Measurements from ENCODE around the gene SLC28A3.
"Not testable (repeated sequence)": the region's sequence is repeated elsewhere in the genome, so short reads cannot be mapped to it uniquely, and the experiment has no call there.

Gene SLC28A3, protein sequence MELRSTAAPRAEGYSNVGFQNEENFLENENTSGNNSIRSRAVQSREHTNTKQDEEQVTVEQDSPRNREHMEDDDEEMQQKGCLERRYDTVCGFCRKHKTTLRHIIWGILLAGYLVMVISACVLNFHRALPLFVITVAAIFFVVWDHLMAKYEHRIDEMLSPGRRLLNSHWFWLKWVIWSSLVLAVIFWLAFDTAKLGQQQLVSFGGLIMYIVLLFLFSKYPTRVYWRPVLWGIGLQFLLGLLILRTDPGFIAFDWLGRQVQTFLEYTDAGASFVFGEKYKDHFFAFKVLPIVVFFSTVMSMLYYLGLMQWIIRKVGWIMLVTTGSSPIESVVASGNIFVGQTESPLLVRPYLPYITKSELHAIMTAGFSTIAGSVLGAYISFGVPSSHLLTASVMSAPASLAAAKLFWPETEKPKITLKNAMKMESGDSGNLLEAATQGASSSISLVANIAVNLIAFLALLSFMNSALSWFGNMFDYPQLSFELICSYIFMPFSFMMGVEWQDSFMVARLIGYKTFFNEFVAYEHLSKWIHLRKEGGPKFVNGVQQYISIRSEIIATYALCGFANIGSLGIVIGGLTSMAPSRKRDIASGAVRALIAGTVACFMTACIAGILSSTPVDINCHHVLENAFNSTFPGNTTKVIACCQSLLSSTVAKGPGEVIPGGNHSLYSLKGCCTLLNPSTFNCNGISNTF

DNA sequence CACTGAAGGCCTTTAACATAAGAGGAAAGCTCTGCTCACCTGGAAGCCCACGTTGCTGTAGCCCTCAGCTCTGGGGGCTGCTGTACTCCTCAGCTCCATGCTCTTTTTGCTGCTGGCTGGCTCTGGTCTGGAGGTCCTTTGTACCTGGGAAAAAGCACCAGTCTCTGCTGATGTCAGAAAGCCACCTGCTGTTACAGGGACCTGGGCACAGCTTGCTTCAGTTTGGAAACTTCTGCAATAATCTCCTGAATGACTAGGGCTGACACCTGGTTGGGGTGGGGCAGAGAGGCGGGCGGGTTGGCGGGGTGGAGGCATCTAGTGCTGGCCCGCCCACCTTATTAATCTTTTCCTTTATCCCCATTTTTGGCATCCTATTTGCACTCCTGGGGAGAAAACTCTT lies at the start of gene SLC28A3:
SLC28A3 (minus strand) TSS at position 224 of the 400 bp plus-strand sequence; CDS start at position 99, 125 bp downstream.
- Mint-ChIP-seq H3K4me3 (no peak within 1 kb of the TSS), H3K9me3 (no peaks in the 10 kb centered on the region), H3K4me1 (no peaks in the 10 kb centered on the region), H3K36me3 (ENCODE audit: low read depth) (no peaks in the 10 kb centered on the region), H3K27me3 (peaks cover 4% of the 10 kb centered on the region), H3K27ac (no peak within 1 kb of the TSS)
- no peak for DNase-seq
- ATAC-seq: no peak

DNA sequence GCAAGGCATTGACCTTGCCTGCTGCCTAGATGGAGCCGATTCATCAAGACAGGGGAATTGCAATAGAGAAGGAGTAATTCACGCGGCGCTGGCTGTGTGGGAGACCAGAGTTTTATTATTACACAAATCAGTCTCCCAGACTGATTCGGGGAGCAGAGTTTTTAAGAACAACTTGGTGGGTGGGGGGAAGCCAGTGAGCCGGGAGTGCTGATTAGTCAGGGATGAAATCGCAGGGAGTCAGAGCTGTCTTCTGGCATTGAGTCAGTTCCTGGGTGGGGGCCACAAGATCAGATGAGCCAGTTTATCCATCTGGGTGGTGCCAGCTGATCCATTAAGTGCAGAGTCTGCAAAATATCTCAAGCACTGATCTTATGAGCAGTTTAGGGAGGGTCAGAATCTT lies 49.7 kb upstream of the SLC28A3 start:
- not testable (repeated sequence) for H3K27me3 Mint-ChIP-seq; ATAC-seq; H3K27ac Mint-ChIP-seq; DNase-seq; H3K4me1 Mint-ChIP-seq; H3K4me3 Mint-ChIP-seq; H3K9me3 Mint-ChIP-seq; H3K36me3 Mint-ChIP-seq (ENCODE audit: low read depth)

DNA sequence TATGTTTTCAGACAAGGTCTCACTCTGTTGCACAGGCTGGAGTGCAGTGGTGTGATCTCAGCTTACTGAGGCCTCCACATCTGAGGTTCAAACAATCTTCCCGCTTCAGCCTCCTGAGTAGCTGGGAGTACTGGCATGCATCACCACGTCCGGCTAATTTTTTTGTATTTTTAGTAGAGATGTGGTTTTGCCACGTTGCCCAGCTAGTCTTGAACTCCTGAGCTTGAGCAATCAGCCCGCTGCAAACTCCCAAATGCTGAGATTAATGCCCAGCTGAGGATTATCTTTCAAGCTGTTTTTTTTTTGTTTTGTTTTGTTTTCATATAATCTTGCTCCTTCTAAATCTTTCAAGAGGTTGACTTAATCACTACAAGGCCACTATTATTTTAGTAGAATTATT lies 47.3 kb upstream of the SLC28A3 start:
- Mint-ChIP-seq H3K4me3 (no peak overlapping the region), H3K36me3 (ENCODE audit: low read depth) (no peaks in the 10 kb centered on the region), H3K9me3 (no peaks in the 10 kb centered on the region), H3K27me3 (no peaks in the 10 kb centered on the region), H3K4me1 (no peaks in the 10 kb centered on the region), H3K27ac (no peak overlapping the region)
- DNase-seq (no peak), ATAC-seq (no peak)

DNA sequence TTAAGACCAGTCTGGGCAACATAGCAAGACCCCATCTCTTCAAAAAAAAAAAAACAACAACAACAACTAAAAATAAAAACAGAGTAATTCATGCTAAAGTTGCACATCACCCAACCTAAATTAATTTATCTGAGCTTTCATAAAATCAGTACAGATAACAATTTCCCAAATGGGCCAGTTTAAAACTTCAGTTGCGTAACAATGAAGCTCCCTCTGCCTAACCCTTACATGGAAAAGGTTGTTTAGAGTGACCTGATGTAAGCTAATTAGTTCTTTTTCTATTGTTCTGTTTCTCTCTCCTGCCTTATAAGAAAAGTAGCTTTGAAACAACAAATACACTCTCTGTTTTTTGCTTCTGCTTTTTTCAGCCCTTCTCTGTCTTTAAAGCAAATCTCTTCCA lies 46.2 kb upstream of the SLC28A3 start:
- no peaks in the 10 kb centered on the region for H3K9me3 Mint-ChIP-seq
- DNase-seq (no peak), ATAC-seq (no peak)
- H3K36me3 Mint-ChIP-seq (ENCODE audit: low read depth): no peaks in the 10 kb centered on the region
- H3K27ac Mint-ChIP-seq: no peak overlapping the region
- no peaks in the 10 kb centered on the region for H3K27me3 Mint-ChIP-seq
- no peaks in the 10 kb centered on the region for H3K4me1 Mint-ChIP-seq
- no peak overlapping the region for H3K4me3 Mint-ChIP-seq

DNA sequence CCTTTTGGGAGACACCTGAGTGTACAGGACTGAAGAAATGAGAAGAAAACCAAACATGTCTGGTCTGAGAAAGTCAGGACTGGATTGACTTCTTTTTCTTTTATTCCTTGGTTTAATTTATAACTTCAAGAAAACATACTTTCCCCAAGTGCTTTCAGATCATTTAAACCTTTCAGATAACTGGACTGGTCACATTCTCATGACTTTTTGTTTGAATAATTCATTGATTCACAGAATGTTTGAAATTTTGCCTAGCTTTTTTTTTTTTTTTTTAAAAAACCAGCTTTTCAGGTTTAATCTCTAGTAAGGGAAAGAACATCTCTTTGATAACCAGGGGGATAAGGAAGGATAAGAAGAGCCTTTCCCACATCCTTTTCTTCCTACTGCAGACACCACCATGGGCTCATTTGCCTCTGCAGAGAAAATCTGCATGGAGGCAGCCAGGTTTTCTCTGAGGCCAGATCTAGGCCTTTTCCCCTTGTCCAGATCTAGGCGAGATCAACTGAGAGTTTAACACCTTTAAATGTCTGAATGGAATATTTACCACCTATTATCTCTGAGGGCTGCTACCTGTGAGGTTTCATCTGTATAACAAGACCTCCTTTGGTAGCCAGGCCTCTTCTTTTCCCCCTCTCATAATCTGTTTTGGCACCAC lies 45.0 kb upstream of the SLC28A3 start:
- DNase-seq (no peak), ATAC-seq (no peak)
- H3K4me3 Mint-ChIP-seq: no peak overlapping the region
- H3K36me3 Mint-ChIP-seq (ENCODE audit: low read depth): no peaks in the 10 kb centered on the region
- no peaks in the 10 kb centered on the region for H3K9me3 Mint-ChIP-seq
- H3K4me1 Mint-ChIP-seq: no peaks in the 10 kb centered on the region
- H3K27ac Mint-ChIP-seq: no peak overlapping the region
- H3K27me3 Mint-ChIP-seq: no peaks in the 10 kb centered on the region

DNA sequence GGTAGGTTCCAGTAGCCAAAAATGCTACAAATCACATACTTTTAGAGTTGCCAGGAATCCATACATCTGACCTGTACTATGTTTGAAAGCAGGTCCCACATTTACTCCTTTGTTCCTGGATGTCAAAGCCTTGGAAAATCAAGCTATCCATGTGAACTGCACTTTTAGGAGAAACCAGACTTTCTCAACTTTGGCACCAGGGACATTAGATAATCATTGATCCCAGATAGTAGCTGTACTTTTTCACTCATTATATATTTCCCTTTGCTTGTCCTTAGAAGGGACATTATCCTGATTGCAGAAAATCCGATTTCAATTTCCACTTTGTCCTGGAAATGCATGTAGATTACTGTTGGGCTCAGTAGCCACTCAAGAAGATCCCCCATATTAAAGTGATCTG lies 44.1 kb upstream of the SLC28A3 start:
- H3K36me3 Mint-ChIP-seq (ENCODE audit: low read depth): no peaks in the 10 kb centered on the region
- ATAC-seq (no peak), DNase-seq (no peak)
- H3K9me3 Mint-ChIP-seq: no peaks in the 10 kb centered on the region
- no peak overlapping the region for H3K4me3 Mint-ChIP-seq
- no peak overlapping the region for H3K27ac Mint-ChIP-seq
- H3K27me3 Mint-ChIP-seq: peaks cover under 1% of the 10 kb centered on the region
- no peaks in the 10 kb centered on the region for H3K4me1 Mint-ChIP-seq

DNA sequence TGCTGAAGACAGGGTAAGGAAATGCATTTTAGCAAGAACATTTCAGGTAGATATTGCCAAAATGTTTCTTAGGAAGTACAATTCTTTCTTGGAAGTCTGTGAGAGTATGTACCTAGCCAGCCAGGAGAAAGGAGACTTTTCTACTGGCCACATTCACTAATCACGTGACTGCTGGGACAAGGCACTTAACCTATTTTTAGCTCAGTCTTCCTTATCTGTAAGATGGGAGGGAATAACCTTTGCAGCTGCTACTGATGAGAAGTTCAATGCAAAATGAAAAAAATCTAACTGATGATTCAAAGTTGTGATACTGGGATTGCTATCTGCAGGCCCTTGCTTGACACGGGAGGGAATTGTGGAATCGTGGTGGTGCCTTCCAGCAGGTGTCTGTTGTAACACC lies 42.6 kb upstream of the SLC28A3 start:
- no peaks in the 10 kb centered on the region for H3K9me3 Mint-ChIP-seq

DNA sequence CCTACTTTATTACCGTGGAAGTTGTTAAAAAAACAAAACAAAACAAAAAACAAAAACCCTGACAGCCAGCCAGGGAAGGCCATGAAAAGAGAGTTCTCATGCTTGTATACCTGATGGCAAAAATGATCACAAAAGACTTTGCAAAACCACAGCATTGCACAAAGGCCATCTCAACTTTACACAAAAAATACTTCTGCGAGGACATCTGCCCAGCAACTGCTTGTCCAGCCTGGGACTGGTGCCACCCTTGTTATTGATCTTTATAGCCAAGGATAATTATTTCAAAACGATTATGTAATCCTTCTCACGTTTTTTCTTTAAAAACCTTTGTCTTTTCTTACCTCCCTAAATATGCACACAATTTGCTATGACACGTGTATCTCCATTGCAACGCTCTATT lies 42.2 kb upstream of the SLC28A3 start:
- Mint-ChIP-seq H3K4me1 (no peaks in the 10 kb centered on the region), H3K27ac (no peak overlapping the region), H3K9me3 (no peaks in the 10 kb centered on the region), H3K4me3 (no peak overlapping the region), H3K36me3 (ENCODE audit: low read depth) (no peaks in the 10 kb centered on the region), H3K27me3 (peaks cover 7% of the 10 kb centered on the region)
- ATAC-seq (no peak), DNase-seq (no peak)

More for the DNA sequence above, 42.6 kb upstream of the SLC28A3 start:
- no peak overlapping the region for H3K4me3 Mint-ChIP-seq
- no peaks in the 10 kb centered on the region for H3K36me3 Mint-ChIP-seq (ENCODE audit: low read depth)
- peaks cover 6% of the 10 kb centered on the region for H3K27me3 Mint-ChIP-seq
- no peak for DNase-seq
- ATAC-seq: no peak
- H3K4me1 Mint-ChIP-seq: no peaks in the 10 kb centered on the region
- H3K27ac Mint-ChIP-seq: no peak overlapping the region

DNA sequence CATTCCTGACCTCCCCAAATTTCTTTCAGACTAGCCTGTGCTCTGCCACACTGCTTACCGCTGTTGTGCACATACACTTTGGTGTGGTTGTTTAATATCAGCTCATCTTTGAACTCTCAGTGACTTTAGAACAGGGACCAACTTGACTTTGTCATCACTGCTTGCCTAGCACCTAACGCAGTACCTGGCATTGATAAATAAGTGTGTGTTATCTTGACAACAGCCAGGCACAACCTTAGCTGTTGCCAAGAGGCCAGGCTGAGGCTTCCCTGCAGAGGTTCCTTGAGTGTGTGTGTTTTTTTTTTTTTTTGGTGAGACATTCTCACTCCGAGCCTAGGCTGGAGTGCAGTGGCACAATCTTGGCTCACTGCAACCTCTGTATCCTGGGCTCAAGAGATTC lies 41.0 kb upstream of the SLC28A3 start:
- peaks cover 9% of the 10 kb centered on the region for H3K27me3 Mint-ChIP-seq
- DNase-seq: no peak
- no peaks in the 10 kb centered on the region for H3K36me3 Mint-ChIP-seq (ENCODE audit: low read depth)
- no peaks in the 10 kb centered on the region for H3K4me1 Mint-ChIP-seq
- no peak overlapping the region for H3K4me3 Mint-ChIP-seq
- no peak for ATAC-seq
- H3K9me3 Mint-ChIP-seq: no peaks in the 10 kb centered on the region
- H3K27ac Mint-ChIP-seq: no peak overlapping the region

DNA sequence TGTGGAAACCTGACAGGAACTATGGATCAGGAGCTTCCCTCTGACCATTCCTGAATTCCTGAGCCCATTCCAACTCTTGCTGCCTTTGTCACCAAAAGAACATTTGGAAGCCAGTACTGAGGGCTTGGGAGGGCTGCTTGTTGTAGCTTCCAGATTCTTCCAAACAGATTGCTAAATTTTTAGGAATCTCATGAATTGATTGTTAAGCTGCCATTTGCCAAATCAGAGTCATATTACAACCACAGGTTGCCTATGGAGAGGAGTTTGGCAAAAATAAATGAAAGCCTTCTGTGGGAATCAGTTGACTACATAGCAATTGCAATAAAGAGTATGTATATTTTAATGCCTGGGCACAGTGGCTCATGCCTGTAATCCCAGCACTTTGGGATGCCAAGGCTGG lies 39.2 kb upstream of the SLC28A3 start:
- DNase-seq: no peak
- H3K9me3 Mint-ChIP-seq: no peaks in the 10 kb centered on the region
- H3K4me3 Mint-ChIP-seq: no peak overlapping the region
- H3K27me3 Mint-ChIP-seq: peaks cover 13% of the 10 kb centered on the region
- H3K4me1 Mint-ChIP-seq: no peaks in the 10 kb centered on the region
- no peak for ATAC-seq
- H3K27ac Mint-ChIP-seq: no peak overlapping the region
- no peaks in the 10 kb centered on the region for H3K36me3 Mint-ChIP-seq (ENCODE audit: low read depth)

DNA sequence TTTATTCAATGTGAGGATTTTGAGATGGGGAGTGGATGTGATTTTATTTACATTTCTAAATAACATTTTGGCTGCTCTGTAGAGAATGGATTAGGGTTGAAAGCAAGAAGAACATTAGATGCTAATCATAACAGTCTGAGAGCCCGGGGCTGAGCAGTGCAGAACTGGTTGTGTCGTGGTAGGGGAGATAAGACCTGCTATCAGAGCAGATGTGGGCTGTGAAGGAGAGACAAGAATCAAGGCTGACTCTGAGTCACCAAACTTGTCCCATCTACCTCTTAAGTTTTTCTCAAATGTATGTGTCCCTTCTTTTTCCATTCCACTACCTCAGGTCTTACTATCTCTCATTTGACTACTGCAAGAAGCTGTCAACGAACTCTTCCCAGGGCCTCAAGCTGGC lies 35.4 kb upstream of the SLC28A3 start:
- H3K4me3 Mint-ChIP-seq: no peak overlapping the region
- peaks cover 15% of the 10 kb centered on the region for H3K27me3 Mint-ChIP-seq
- no peaks in the 10 kb centered on the region for H3K36me3 Mint-ChIP-seq (ENCODE audit: low read depth)
- DNase-seq (no peak), ATAC-seq (no peak)
- H3K4me1 Mint-ChIP-seq: no peaks in the 10 kb centered on the region
- no peak overlapping the region for H3K27ac Mint-ChIP-seq
- no peaks in the 10 kb centered on the region for H3K9me3 Mint-ChIP-seq

DNA sequence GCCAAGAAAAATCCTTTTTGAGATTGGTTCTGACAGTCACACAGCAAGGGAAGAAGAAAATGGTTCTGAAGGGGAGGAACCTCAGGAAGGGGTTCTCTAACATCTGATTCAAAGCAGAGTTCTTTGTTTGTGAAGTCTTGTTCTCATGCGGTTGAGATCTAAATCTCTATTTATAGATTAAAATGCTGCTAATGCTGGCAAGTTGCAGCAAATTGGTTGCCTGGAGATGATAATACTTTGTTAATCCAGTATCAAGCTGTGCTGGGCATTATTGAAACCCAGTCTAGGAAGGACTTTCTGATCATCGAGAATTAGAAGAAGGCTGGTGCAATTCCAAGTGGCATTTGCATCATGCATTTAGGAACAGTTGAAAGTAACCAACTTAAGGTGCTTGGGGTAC lies 34.0 kb upstream of the SLC28A3 start:
- DNase-seq (no peak), ATAC-seq (no peak)
- no peaks in the 10 kb centered on the region for H3K9me3 Mint-ChIP-seq
- H3K4me3 Mint-ChIP-seq: no peak overlapping the region
- no peak overlapping the region for H3K27ac Mint-ChIP-seq
- H3K4me1 Mint-ChIP-seq: no peaks in the 10 kb centered on the region
- no peaks in the 10 kb centered on the region for H3K36me3 Mint-ChIP-seq (ENCODE audit: low read depth)
- H3K27me3 Mint-ChIP-seq: peaks cover 17% of the 10 kb centered on the region

DNA sequence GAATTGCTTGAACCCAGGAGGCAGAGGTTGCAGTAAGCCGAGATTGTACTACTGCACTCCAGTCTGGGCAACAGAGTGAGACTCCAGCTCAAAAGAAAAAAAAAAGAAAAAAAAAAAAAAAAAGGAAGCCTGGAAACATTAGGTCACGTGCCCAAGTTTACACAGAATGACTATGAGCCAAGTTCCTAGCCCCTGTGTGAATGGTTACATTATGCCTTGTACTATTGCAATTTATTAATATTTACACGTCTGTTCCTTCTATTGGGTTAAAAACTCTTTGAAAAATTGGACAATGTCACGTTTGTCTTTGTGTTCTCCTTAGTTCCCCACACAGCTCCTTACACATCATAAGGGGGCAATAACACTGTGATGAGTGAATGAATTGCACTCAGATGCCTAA lies 33.5 kb upstream of the SLC28A3 start:
- H3K27ac Mint-ChIP-seq: no peak overlapping the region
- H3K4me1 Mint-ChIP-seq: no peaks in the 10 kb centered on the region
- no peaks in the 10 kb centered on the region for H3K36me3 Mint-ChIP-seq (ENCODE audit: low read depth)
- H3K9me3 Mint-ChIP-seq: no peaks in the 10 kb centered on the region
- ATAC-seq: no peak
- no peak for DNase-seq
- H3K27me3 Mint-ChIP-seq: peaks cover 15% of the 10 kb centered on the region
- H3K4me3 Mint-ChIP-seq: no peak overlapping the region

DNA sequence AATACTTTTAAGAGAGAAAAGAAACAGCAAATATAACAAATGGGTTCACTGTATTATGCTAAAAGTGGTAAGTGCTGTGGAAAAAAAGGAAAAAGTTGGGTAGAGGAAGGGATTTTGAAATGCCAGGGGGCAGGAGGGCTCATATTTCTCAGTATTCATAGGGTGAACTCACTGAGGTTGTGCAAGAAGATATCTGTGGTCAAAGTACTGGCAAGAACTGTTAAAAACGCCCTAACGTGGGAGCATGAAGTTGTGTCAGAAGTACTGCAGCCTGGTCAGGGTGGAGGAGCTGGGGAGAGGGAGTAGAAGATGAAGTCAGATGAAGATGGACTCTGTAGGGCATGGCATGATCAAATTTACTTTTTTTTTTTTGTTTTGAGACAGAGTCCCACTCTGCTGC lies 31.2 kb upstream of the SLC28A3 start:
- H3K36me3 Mint-ChIP-seq (ENCODE audit: low read depth): no peaks in the 10 kb centered on the region
- H3K27ac Mint-ChIP-seq: no peak overlapping the region
- no peak overlapping the region for H3K4me3 Mint-ChIP-seq
- peaks cover 11% of the 10 kb centered on the region for H3K27me3 Mint-ChIP-seq
- ATAC-seq (no peak), DNase-seq (no peak)
- no peaks in the 10 kb centered on the region for H3K9me3 Mint-ChIP-seq
- no peaks in the 10 kb centered on the region for H3K4me1 Mint-ChIP-seq

DNA sequence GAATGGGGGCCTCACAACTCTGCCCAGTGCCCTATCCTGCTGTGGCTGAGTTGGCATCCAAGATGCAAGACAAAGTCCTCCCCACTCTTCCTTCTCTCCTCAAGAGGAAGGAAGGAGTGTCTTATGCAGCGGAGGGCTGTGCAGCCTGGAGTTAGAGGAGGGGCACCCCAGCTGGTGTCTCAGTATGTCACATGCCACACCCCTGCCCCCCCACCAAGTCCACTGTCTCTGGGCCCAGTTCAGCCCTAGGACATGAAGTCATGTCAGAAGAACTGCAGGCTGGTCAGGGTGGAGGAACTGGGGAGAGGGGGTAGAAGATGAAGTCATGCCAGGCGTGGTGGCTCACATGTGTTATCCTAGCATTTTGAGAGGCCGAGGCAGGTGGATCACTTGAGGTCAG lies 28.0 kb upstream of the SLC28A3 start:
- H3K4me3 Mint-ChIP-seq: no peak overlapping the region
- H3K36me3 Mint-ChIP-seq (ENCODE audit: low read depth): no peaks in the 10 kb centered on the region
- no peaks in the 10 kb centered on the region for H3K4me1 Mint-ChIP-seq
- H3K27ac Mint-ChIP-seq: no peak overlapping the region
- H3K9me3 Mint-ChIP-seq: no peaks in the 10 kb centered on the region
- DNase-seq: no peak
- no peak for ATAC-seq
- peaks cover 7% of the 10 kb centered on the region for H3K27me3 Mint-ChIP-seq
